HG02938 (cell line): ENCODE measurements around the gene HOXD13.

Source experiments
- ATAC-seq: cut with Tn5 transposase; IDR thresholded peaks from one replicate; pipeline ENCODE4 v1.9.1; 2021; ENCODE audit warnings: mild to moderate bottlenecking, moderate library complexity; ENCODE audit not compliant: unreplicated experiment

HOXD13 gene

DNA sequence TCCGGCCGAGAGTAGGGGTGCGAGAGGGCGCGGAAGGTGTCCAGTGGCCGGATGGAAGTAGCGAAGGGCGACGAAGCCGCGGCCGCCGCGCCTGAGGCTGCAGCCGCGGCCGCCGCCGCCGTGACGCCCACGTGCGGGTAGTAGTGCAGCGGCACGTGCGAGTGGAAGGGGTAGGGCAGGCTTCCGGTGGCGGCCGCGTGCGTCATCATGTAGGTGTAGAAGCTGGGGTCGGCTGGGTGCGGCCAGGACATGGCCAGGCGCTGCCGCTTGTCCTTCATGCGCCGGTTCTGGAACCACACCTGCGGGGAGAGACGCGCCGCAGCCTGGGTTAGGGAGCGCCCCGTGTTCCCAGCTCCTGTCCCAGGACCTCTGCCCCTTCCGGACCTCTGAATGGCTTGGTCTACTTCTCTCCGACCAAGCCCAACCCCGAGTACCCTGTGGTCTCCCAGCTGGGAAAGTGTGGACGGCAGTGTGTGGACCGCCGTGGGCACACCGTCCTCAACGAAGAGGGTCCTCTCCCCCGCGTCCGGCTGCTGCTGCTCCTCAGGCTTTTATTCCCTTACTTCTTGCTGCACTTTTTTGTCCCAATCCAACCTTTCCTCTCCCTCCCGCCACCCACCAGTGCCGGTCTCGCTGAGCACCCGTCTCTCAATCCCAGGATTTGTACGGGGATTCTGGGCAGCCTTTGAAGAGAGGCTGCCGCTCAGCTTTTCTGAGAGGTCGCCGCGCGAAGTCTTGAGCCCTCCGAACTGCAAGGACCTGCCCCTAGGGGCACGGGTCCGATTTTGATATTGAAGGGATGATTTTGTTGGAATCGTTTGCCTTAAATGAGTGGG lies 11.8 kb upstream of the HOXD13 start:
- ATAC-seq: no peak

DNA sequence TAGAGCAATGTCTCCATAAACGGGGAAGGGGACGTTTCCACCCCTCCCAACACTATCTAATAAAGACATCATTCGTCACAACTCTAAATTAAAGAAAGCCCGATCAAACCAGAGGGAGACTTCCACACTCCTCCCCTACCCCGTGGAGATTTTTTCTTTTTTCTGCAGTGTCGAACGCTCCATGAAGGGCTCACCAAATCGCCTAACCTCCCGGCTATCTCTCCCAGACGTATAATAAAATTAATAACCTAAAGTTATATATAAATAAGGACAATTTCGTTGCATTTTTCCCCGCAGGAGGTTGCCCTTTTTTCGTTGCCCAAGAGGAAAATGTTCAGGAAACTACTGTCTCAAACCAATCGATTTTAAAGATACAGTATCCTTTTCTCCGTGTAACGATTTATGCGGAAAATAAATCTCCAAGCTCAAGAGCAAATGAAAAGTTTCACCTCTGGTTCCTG lies 11.1 kb upstream of the HOXD13 start:
- no peak for ATAC-seq

DNA sequence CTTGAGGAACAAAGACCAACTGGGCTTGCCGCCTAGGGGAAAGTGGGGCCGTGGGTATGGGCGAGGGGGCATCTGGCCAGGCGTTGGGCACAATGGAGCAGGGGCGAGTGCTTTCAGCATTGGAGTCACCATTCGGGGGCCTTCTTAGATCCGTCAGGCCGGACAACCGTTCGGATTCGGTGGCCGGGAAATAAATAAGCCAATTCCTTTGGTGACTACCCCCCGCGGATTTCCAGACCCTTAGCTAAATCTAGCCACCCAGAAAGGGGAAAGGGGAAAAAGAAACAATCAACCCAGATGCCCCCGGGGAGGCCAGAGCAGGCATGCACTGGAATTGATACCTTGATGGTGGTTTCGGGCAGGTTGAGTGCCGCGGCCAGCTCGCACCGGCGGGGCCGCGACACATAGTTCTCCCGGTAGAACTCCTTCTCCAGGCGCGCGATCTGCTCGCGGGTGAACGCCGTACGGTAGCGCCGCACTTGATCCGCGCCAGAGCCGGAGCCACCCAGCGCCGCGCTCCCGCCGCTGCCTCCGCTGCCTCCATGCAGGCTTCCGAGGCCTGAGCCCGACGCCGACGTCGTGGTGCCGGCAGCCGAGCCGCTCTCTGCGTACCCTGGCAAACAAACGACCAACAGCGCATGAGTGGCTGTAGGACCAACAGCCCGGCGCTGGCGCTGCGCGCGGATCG lies 10.5 kb upstream of the HOXD13 start:
- no peak for ATAC-seq

DNA sequence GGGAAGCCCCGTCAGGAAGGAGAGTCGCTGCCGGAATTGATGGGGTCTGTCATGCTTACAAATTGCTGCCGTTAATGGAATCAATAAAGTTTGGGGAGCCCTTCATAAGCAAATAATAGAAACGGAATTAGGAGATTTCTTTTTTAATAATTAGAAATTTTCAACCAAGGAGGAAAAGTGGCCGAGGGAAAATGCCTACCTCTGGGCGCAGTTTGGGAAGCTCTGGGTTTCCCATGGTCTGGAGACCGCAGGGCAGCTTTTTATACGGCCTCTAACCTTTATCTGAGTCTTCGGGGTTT lies 10.0 kb upstream of the HOXD13 start:
- ATAC-seq: no peak

DNA sequence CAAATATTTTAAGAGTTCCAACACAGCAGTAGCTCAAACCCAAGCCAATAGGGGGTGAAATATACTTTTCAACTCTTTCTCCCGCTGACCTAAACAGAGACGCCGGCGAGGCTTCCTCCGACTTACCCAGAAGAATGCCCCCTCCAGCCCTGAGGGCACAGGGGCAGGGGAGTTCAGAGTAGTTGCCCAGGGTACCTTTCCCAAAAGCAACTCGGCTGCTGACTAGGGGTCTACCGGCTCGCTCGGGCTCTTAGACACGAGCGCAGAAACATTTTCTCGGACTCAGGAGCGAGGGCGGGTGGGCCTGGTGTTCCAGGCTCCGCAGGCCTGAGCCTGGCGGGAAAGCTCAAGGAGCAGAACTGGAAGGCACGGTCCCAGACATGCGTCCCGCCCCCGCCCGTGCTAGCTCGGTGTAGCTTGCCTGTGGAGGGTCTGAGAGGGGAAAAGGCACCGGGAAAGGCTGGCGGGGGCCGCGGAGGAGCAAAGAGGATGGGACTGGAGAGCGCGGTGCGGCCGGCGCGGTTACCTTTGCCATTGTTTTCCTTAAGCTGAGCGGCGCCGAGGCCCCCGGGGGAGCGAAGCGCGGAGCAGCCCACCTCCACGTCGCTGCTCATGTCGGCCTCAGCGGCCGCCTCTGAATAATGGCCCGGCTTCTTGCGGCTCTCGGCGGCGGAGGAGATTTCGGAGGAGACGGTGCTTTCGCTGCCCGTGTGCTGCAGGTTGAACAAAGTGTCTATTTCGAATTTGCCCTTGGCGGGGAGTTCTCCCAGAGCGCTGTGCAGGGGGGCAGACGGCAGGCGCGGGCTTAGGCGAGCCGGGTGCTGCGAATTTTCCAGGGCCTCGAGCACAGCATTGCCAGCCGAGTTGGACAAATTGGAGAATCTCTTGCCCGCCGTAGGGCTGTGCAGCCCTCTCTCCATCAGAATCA lies 9.4 kb upstream of the HOXD13 start:
- ATAC-seq: no peak

DNA sequence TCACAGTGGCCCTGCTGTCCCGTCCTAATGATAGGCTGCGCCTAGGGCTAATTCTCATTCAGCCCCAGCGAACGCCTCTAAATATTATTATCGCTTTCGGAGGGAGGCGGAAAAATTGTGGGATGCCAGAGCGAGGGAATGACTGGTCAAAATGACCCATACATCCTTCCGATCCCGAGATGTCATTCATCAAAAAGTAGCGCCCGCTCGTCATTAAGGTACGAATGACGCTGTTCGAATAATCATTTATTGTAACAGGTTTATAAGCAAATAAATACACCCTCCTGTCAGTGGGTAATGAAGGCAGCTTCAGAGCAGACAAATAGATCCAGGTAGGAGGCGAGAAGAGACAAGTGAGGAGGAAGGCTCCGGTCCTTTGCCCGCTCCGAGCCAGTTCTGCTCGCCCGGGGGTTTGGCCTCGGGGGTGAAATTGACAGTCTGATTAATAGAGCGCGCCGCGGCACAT lies 8.7 kb upstream of the HOXD13 start, which contains the start of gene EVX2:
TSS of gene EVX2 (minus strand) at position 167 of the 466 bp plus-strand sequence. CDS start 186 bp downstream, outside the sequence.
- no peak for ATAC-seq

DNA sequence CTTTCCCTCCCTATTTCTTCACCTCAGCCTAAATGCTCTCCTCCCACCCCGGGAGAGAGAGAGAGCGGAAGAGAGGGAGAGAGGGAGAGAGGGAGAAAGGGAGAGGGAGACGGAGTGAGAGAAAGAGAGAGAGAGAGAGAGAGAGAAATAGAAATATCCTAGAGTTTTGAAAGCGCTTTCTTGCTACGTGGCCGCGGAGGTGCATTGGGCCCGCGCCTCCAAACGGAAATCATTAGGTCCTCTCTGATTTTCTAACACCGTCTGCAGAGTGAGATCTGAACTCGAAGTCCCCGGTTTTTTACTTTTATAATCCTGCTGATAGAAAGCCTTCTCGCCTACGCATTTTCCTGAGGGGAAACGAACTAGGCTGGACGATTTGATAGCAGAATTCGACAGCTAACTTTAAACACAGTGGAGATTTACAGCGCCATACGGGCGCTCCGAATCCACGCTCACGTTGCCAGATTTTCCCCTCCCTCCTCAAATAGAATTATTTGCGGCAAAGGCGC lies 7.9 kb upstream of the HOXD13 start:
- no peak for ATAC-seq

DNA sequence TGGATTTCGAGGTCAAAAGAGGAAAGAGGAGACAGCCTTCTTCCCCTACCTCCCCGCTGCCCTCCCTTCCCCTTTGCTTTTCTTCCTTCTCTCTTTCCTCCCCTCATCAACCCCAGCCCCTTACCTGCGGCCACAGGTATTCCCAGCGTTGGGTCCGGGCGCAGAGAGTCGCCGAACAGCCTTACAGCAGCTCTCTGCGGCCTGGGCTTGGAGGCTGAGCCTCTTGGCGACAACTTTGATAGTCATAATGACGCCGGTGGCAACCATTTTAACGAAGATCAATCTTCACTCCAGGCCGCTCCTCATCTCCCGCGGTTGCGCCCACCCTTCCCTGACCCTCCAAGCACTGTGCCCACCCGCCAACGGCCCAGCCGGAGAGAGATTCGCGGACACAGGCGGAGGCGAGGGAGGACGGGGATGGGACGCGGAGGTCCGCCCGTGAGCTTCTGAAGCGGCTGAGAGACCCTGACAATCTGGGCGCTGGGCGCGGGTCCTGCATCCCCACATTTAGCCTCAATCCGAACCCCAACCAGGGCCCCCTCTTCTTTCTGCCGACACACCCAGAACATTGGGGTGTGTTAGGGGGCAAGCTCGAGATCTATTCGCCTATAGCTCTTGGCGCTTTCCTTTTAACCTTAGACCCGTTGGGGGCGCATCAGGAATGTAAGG lies 7.3 kb upstream of the HOXD13 start:
- ATAC-seq: no peak

DNA sequence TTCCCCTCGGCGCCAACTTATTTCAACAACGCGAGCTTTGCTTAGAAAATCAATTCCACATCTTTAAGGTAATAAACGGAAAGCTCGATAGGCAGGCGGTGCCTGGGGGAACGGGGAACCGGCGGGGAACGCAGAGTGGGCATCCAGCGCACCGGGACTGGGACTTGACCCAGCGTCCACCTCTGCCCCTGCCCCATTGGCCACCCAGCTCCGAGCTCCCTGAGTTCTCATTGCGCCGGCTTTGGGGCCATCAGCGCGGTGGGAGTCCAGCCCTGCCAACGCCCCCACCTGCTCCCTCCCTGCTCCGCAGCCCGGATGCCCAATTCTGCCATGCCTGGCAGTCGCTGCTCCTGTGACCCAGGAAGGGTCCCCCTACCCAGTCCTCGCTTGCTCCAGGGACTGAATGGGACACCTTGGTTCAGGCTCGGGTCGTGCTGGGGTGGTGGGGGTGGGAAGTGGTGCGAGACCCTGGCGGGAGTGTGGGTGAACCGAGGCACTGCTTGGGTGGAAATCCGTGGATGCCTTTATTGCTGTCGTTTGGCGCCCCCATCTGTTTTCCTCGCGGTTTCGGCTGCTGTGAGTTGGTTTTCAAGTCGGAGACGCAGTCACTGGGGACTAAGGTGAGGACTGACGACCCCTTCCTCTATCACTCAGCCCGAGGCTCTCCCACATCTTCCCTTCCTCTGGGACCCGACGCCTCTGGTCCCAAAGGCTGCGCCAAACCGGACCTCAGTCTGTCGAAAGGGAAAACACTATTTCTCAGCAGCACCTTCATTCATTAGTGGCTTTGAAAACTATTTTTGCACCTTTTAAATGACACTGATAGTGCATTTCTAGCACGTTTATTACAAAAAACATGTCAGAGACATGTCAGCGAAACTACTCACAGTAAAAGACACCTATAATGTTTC lies 6.4 kb upstream of the HOXD13 start:
- no peak for ATAC-seq

DNA sequence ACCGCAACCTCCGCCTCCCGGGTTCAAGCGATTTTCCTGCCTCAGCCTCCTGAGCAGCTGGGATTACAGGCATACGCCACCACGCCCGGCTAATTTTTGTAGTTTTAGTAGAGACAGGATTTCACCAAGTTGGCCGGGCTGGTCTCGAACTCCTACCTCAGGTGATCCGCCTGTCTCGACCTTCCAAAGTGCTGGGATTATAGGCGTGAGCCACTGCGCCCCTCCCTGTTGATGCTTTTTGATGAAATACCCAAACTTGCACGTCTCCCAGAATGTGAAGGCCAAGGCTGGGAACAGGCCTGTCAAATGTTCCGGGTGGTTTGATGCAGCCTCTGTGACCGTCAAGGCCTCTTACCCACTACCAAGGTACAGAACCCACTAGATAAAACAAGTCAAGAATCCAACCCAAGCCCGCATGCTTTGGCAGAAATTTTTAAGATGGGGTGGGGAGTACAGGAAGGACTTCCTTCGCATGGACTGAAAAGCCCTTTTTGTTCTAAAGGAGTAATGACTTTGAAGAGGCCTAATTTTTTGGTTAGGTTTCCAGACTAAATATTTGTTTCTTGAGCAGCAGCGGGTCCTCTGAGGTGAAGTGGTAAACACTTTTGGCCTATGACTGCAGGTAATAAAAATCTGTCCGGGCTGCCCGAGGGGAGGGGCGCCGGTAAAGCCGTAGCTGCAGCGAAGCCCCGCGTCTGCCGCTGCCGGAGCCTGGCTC lies 5.0 kb upstream of the HOXD13 start:
- no peak for ATAC-seq

DNA sequence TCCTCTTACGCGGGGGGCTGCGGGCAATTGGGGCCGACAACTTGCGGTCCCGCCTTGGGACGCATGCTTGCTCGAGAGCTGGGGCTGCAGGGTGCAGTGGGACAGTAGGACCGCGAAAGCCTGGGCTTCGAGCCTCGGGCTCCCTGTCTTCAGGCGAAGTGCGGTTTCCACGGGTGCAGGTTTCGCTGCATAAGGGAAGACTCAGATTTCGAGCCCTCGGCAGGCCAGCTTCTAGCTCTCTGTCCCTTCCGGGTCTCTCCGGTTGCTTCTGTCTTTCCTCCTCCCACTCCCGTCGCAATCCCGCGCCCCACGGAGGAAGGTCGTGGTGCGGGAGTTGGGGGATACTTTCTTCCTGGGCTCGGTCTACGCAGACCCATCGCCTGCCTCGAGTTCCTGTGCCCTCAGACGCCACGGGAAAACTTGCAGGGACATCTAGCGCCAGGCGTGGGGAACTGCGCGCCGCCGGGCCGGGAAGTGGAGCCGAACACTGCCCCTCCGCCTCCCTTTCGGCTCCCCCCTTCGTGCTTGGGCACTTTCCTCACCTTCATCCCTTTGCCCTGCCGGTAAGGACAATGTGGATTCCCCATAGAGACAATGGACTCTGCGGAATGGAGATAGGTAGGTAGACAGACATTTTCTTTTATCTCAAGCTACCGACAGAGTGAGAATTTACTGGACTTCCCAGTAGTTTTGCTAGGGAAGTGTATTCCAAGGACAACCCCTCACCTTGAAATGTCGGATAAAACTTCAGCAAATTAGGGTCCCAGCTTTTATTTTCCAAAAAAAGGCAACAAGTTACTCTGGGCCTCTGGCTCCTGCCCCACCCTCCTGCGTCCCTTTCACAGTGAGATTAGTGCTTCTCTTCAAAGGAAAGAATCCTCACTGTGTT lies 4.2 kb upstream of the HOXD13 start:
- no peak for ATAC-seq

DNA sequence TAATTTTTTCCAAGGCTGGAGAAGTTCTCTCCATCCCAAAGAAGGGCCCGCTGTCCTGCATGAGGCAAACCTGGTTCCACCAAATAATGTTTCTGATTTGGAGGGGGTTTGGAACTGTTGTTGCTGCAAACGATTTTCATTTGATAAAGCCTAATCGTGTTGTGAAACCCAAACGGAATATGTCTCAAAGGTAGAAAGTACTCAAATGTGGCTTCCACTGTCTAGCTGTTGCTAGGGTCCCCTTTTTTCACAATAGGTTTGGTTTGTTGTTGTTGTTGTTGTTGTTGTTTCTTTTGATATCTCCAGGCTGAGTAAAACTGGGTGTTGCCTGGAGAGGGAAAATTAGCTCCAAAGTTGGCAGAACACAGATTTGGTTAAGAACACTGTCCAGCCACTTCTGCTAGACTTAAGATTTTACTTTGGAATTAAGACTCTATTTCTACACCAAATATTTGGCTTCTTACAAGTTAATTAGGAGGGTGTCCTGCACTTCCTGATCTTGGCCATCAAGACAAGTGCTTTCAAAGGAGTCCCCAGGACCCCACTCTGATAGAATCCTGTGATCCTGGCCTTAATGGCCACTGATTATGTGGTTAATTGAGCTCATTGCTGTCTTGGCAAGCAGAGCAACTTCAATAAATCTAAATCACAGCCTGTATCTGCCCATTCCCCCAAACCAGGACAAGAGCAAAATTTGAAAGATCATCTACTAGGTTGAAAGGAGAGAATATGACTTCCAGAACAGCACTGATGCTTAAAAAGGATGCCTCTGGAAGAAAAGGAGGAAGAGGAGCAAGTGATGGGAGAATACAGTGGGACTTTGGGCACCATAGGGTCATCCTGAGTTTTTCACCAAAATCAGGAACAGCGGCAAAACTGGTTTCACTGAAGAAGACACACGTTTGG lies 3.3 kb upstream of the HOXD13 start:
- ATAC-seq: no peak

DNA sequence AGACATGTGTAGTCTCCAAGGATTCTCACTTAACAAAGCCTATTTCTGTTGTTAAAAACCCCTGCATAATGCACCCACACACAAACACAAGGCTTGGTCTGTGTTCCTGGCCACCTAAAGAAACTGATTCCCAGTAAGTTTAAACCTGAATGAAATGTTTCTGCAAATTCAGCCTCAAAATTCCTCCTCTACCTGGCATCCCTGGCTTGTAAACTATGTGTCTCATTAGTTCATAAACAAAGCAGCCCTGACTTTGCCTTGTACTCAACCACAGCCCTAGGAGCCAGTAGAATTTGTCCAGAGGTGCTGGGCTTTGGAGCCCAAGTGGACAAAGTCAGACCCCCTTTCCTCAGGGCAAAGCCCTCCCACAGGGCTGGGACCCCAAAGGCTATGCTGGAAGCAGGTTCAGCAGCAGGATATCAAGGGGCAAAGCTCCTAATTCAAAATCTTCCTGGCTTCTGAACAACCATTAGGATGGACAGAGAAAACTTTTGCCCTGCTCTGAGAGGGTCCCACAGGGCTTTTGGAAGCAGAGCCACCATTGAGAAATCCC lies 2.6 kb upstream of the HOXD13 start:
- no peak for ATAC-seq

DNA sequence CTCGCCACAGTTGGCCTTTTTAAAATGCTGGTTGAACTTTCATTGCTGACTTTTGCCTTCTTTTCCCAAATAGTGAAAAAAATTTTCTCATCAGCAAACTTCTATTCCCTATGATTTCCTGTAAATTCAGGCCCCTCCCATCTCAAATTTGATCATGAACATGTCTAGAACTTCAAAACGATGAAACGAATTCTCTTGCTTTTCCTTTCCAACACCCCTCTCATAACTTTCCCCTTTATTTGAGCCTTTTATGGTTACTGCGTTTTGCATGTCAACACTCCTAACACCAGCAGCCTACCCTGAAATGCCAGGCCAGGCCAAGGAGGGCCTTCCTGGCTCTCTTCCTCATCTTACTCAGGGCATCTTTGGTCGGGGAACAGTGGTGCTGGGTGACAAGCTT lies 1.7 kb upstream of the HOXD13 start:
- no peak for ATAC-seq

DNA sequence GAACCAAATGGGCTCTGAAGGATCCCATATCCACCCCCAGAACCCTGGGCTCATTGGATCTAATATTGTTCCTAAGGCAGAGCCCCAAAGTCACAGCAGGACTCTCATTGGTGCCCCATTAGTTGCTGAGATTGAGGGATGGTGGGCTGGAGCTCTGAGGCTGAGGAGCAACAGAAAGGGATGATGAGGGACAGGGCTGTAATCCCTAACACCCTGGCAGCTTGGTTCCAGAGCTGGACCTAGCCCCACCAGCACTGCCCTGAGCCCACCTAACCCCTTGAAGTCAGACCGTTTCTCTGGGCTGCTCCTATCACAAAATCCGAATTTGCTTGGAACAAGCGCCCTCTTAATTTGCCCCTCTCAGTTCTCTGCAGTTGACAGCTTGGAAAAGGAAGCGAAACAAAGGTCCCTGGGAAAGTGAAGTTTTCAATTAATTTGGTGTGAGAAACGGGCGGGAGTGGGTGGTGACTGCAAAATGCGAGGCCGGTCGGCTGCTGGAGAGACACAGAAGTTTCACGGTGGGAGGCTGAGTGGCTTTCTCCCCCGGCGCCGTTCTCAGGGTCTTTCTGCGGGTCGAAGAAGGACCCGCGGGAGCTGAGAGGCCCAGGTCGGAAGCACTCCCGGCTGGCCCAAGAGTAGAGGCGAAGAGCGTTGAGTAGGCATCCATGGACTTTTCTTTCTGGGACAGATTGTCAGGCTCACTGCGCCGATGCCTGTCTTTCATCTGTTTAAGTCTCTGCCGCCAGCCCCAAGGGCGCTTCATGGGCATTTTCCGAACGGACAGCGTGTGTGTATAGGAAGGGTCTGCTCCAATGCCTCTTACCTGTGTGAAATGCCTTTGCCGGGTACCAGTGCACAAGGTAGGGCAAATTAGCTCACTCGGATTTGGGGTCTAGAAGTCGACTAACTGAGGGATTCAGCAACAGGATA lies 927 bp upstream of the HOXD13 start:
- ATAC-seq: no peak
